HAP-1 (cell line): Measurements from ENCODE around the gene RNF135.
"Not testable (repeated sequence)": the region's sequence is repeated elsewhere in the genome, so short reads cannot be mapped to it uniquely, and the experiment has no call there.

Experiments used
- DNase-seq, 2 experiments: peaks; one replicate each; pipeline ENCODE4 v3.0.0-alpha.2; 2016 to 2020; ENCODE audit warnings: low spot score in 2 of 2
- H3K27me3 ChIP-seq: fragments of 250-450 bp; sonication (Bioruptor Pico); 2 replicates; pipeline ENCODE4 v1.5.1; 2020; ENCODE audit warnings: low read depth, mild to moderate bottlenecking, moderate library complexity
- H3K36me3 ChIP-seq: fragments of 250-450 bp; sonication (Bioruptor Pico); replicated peaks from 2 replicates; pipeline ENCODE4 v1.5.1; 2020; ENCODE audit warnings: mild to moderate bottlenecking
- H3K4me1 ChIP-seq: fragments of 250-450 bp; sonication (Bioruptor Pico); 2 replicates; pipeline ENCODE4 v1.5.1; 2020; ENCODE audit warnings: mild to moderate bottlenecking
- H3K4me3 ChIP-seq: fragments of 250-450 bp; sonication (Bioruptor Pico); 2 replicates; pipeline ENCODE4 v1.5.1; 2020; ENCODE audit warnings: mild to moderate bottlenecking, moderate library complexity
- H3K9me3 ChIP-seq: fragments of 250-450 bp; sonication (Bioruptor Pico); 2 replicates; pipeline ENCODE4 v1.5.1; 2020; ENCODE audit warnings: mild to moderate bottlenecking, moderate library complexity
- in situ Hi-C: fragments of 300-500 bp; cut with MboI; formaldehyde crosslinking; loops from 3 replicates; pipeline ENCODE4 v1.14.3; 2020; ENCODE audit warnings: low sequenced_read_pairs, inconsistent platforms, mixed read lengths

Gene RNF135

GRCh38 chr17:30939051-30939689, 31.7 kb upstream of the RNF135 start:
- H3K36me3 ChIP-seq = peaks cover 41% of the 10 kb centered on the region
- no peak for DNase-seq
- in situ Hi-C loops = no loop called here
- no peaks in the 10 kb centered on the region for H3K27me3 ChIP-seq
- no peaks in the 10 kb centered on the region for H3K9me3 ChIP-seq
- H3K4me1 ChIP-seq = no peaks in the 10 kb centered on the region
- H3K4me3 ChIP-seq = no peak overlapping the region

- H3K27me3 ChIP-seq = no peaks in the 10 kb centered on the region
- no peaks in the 10 kb centered on the region for H3K4me1 ChIP-seq
- in situ Hi-C loops = no loop called here
- DNase-seq = no peak
- H3K36me3 ChIP-seq = peaks cover 24% of the 10 kb centered on the region
- H3K4me3 ChIP-seq = no peak overlapping the region
- H3K9me3 ChIP-seq = no peaks in the 10 kb centered on the region
These were observed 28.3 kb upstream of the RNF135 start for GRCh38 chr17:30942308-30943079.

GRCh38 chr17:30947796-30948195, 23.0 kb upstream of the RNF135 start:
- Histone ChIP-seq H3K36me3 (peaks cover 10% of the 10 kb centered on the region), H3K4me1 (no peaks in the 10 kb centered on the region), H3K27me3 (no peaks in the 10 kb centered on the region), H3K9me3 (no peaks in the 10 kb centered on the region), H3K4me3 (no peak overlapping the region)
- DNase-seq = no peak
- in situ Hi-C loops = no loop called here

DNA sequence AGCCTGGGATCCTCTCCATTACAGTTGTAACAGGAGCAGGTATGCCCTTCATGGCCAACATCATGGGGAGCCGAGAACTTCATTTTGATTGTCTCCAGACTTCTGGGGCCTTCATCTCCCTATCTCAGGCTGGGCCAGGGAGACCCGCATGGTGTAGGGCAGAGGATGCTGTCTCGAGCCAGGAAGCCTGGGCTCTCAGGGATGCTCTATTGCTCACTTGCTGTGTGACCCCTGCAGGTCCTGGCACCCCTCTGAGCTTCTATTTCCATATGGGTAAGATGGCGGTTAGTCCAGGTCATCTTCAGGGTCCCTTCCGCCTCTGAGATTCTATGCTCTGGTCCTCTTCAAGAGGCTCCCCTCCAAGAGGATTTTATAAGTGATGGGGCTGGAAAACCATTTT, 20.6 kb upstream of the RNF135 start:
- in situ Hi-C loops = no loop called here
- Histone ChIP-seq H3K4me3 (no peak overlapping the region), H3K36me3 (peaks cover 10% of the 10 kb centered on the region; the same call in 1 of the 2 replicates), H3K9me3 (no peaks in the 10 kb centered on the region), H3K4me1 (no peaks in the 10 kb centered on the region), H3K27me3 (no peaks in the 10 kb centered on the region)
- DNase-seq = no peak

- H3K9me3 ChIP-seq = no peaks in the 10 kb centered on the region
- no peak overlapping the region for H3K4me3 ChIP-seq
- H3K27me3 ChIP-seq = no peaks in the 10 kb centered on the region
- in situ Hi-C loops = no loop called here
- DNase-seq = no peak
- H3K4me1 ChIP-seq = no peaks in the 10 kb centered on the region
- H3K36me3 ChIP-seq = peaks cover 10% of the 10 kb centered on the region; the same call in 1 of the 2 replicates
These were observed 20.0 kb upstream of the RNF135 start for GRCh38 chr17:30950669-30951399.

GRCh38 chr17:30952638-30953393, 18.0 kb upstream of the RNF135 start:
- Histone ChIP-seq H3K4me1 (no peaks in the 10 kb centered on the region), H3K9me3 (no peaks in the 10 kb centered on the region), H3K4me3 (no peak overlapping the region), H3K27me3 (no peaks in the 10 kb centered on the region), H3K36me3 (peaks cover 13% of the 10 kb centered on the region)
- no peak for DNase-seq
- in situ Hi-C loops = no loop called here

- peaks cover 11% of the 10 kb centered on the region for H3K36me3 ChIP-seq
These were observed 16.6 kb upstream of the RNF135 start for GRCh38 chr17:30954046-30954830.

GRCh38 chr17:30956764-30957374, 14.0 kb upstream of the RNF135 start:
- no peak for DNase-seq
- Histone ChIP-seq H3K4me1 (no peaks in the 10 kb centered on the region), H3K27me3 (no peaks in the 10 kb centered on the region), H3K9me3 (no peaks in the 10 kb centered on the region), H3K36me3 (peaks cover 6% of the 10 kb centered on the region), H3K4me3 (no peak overlapping the region)
- in situ Hi-C loops = no loop called here

More at GRCh38 chr17:30954046-30954830, 16.6 kb upstream of the RNF135 start:
- in situ Hi-C loops = no loop called here
- no peak for DNase-seq
- Histone ChIP-seq H3K4me1 (no peaks in the 10 kb centered on the region), H3K9me3 (no peaks in the 10 kb centered on the region), H3K27me3 (no peaks in the 10 kb centered on the region), H3K4me3 (no peak overlapping the region)

DNA sequence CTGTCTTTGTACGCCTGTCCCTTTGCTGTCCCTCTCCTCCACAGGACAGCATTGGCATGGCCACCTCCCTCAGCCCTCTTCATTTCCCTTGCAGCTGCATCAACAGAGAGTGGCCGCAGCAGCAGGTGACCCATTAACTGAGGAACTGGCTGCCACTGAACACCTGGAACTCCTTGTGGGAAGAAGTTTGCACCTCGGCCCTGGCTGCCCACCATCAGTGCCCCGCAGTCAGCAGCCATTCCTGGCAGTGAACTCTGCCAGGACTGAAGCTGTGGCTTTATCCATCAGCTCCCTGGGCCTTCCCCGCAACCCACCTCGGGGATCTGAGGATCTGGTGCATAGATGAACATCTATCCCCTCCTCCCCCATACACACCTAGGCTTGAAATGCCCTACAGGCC, 13.1 kb upstream of the RNF135 start:
- in situ Hi-C loops = no loop called here
- Histone ChIP-seq H3K9me3 (no peaks in the 10 kb centered on the region), H3K36me3 (peaks cover 3% of the 10 kb centered on the region; the same call in 1 of the 2 replicates), H3K4me3 (no peak overlapping the region), H3K27me3 (no peaks in the 10 kb centered on the region), H3K4me1 (no peaks in the 10 kb centered on the region)
- DNase-seq = no peak

GRCh38 chr17:30958187-30958586, 12.7 kb upstream of the RNF135 start:
- in situ Hi-C loops = no loop called here
- Histone ChIP-seq H3K27me3 (no peaks in the 10 kb centered on the region), H3K36me3 (peaks cover 3% of the 10 kb centered on the region; the same call in 1 of the 2 replicates), H3K9me3 (no peaks in the 10 kb centered on the region), H3K4me3 (no peak overlapping the region), H3K4me1 (no peaks in the 10 kb centered on the region)
- DNase-seq = no peak

DNA sequence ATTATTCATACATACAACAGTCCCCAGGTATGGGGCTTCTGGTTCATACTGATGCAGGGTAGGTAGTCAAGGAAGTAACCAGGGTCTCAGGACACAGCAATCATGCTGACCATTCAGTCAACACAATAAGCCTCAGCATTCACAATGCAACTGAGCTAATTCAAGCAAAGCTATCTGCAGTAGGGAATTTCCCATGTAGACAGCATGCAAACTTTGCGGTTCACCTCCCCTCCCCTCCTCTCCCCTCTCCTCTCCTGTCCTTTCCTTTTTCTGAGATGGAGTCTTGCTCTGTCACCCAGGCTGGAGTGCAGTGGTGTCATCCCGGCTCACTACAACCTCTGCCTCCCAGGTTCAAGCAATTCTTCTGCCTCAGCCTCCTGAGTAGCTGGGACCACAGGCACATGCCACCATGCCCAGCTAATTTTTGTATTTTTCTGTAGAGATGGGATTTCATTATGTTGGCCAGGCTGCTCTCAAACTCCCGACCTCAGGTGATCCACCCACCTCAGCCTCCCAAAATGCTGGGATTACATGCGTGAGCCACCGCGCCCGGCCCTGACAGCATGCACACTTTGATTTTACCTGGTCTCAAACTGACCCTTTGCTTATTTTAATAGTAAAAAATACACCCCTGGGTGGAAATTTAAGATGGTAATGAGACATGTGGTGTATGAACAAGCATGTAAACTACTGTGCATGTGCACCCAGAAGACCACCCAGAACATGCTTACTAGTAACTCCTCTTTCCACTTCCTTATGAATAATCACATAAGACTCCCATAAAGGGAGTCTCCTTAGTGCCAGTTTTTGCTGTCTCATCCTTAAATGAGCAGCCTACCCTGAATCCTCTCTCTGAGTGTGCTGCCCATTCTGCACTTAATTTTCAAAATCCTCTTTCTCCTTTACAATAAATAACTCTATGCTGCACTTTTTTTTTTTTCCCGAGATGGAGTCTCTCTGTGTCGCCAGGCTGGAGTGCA, 9.3 kb upstream of the RNF135 start:
- Histone ChIP-seq H3K4me3 (no peak overlapping the region), H3K27me3 (no peaks in the 10 kb centered on the region), H3K36me3 (no peaks in the 10 kb centered on the region), H3K4me1 (peaks cover 4% of the 10 kb centered on the region), H3K9me3 (no peaks in the 10 kb centered on the region)
- DNase-seq = no peak
- in situ Hi-C loops = no loop called here

GRCh38 chr17:30964312-30964711, 6.5 kb upstream of the RNF135 start:
- not testable (repeated sequence) for H3K9me3 ChIP-seq

More at GRCh38 chr17:30964312-30964711, 6.5 kb upstream of the RNF135 start:
- H3K36me3 ChIP-seq, H3K27me3 ChIP-seq, in situ Hi-C loops, DNase-seq, H3K4me3 ChIP-seq, H3K4me1 ChIP-seq: not testable (repeated sequence)
